ENCODE results near the gene VARS2.

VARS2 gene

DNA sequence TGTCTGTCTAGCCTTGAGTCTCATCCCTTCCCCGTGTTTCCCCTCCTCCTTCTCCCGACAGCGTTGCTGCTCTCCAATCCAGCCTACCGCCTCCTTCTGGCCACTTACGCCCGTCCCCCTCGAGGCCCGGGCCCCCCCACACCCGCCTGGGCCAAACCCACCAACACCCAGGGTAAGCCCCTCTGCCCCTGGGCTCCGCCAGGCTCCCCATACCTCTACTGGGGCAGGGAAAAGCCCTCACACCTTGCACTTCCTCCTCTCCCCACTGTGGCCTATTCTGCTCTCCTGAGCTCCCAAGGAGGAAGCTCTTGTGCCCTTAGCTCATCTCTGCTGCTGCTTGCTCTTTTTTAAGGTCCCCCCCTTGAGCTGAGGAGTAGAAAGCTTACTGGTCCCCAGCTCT is 18.7 kb upstream of the VARS2 start:
- Histone ChIP-seq H3K9me3 (ENCODE audit: control insufficient read depth, low read length) (no peaks in the 10 kb centered on the region), H3K4me2 (ENCODE audit: low read length) (no peak overlapping the region), H3K9ac (no peak overlapping the region), H3K36me3 (ENCODE audit: control insufficient read depth, insufficient read depth, low read length) (no peaks in the 10 kb centered on the region), H3K4me3 (ENCODE audit: low read depth, low read length) (no peak overlapping the region), H3K79me2 (peaks cover 6% of the 10 kb centered on the region), H3K4me1 (peaks cover 1% of the 10 kb centered on the region), H3K27me3 (ENCODE audit: control insufficient read depth, insufficient read depth, low read length) (no peaks in the 10 kb centered on the region), H3K27ac (no peak overlapping the region), H2AFZ (no peak overlapping the region)
- TF ChIP-seq, protein P1, sequence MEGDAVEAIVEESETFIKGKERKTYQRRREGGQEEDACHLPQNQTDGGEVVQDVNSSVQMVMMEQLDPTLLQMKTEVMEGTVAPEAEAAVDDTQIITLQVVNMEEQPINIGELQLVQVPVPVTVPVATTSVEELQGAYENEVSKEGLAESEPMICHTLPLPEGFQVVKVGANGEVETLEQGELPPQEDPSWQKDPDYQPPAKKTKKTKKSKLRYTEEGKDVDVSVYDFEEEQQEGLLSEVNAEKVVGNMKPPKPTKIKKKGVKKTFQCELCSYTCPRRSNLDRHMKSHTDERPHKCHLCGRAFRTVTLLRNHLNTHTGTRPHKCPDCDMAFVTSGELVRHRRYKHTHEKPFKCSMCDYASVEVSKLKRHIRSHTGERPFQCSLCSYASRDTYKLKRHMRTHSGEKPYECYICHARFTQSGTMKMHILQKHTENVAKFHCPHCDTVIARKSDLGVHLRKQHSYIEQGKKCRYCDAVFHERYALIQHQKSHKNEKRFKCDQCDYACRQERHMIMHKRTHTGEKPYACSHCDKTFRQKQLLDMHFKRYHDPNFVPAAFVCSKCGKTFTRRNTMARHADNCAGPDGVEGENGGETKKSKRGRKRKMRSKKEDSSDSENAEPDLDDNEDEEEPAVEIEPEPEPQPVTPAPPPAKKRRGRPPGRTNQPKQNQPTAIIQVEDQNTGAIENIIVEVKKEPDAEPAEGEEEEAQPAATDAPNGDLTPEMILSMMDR (IDR thresholded peaks at IDR 0.05) = no peak

DNA sequence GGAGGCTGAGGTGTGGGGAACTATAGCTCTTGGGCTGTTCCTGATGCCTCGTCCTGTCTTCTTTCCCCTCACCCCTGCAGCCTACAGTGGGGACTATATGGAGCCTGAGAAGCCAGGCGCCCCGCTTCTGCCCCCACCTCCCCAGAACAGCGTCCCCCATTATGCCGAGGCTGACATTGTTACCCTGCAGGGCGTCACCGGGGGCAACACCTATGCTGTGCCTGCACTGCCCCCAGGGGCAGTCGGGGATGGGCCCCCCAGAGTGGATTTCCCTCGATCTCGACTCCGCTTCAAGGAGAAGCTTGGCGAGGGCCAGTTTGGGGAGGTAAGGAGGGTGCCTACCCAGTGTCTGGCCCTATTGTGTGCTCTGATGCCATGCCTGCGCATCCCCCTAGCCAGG is 17.5 kb upstream of the VARS2 start:
- Histone ChIP-seq H3K27me3 (ENCODE audit: control insufficient read depth, insufficient read depth, low read length) (no peaks in the 10 kb centered on the region), H3K9me3 (ENCODE audit: control insufficient read depth, low read length) (no peaks in the 10 kb centered on the region), H3K4me2 (ENCODE audit: low read length) (no peak overlapping the region), H3K36me3 (ENCODE audit: control insufficient read depth, insufficient read depth, low read length) (no peaks in the 10 kb centered on the region), H2AFZ (no peak overlapping the region), H3K79me2 (peaks cover 2% of the 10 kb centered on the region), H3K4me3 (ENCODE audit: low read depth, low read length) (no peak overlapping the region), H3K9ac (no peak overlapping the region), H3K27ac (no peak overlapping the region), H3K4me1 (no peaks in the 10 kb centered on the region)
- TF ChIP-seq, protein P1 (IDR thresholded peaks at IDR 0.05) = no peak

DNA sequence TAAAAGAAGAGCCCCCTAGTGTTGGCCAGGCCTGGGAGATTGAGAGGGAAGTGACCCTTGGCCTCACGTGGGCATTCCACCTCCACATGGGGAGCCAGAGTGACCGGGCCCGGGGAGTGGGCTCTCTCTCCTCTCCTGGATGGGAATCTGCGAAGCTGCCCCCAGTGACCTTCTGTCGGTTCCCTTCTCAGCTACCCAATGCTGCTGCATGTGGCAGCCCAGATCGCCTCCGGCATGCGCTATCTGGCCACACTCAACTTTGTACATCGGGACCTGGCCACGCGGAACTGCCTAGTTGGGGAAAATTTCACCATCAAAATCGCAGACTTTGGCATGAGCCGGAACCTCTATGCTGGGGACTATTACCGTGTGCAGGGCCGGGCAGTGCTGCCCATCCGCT is 16.2 kb upstream of the VARS2 start:
- Histone ChIP-seq H3K9ac (no peak overlapping the region), H3K9me3 (ENCODE audit: control insufficient read depth, low read length) (no peaks in the 10 kb centered on the region), H3K4me1 (no peaks in the 10 kb centered on the region), H3K4me3 (ENCODE audit: low read depth, low read length) (no peak overlapping the region), H3K4me2 (ENCODE audit: low read length) (no peak overlapping the region), H3K36me3 (ENCODE audit: control insufficient read depth, insufficient read depth, low read length) (no peaks in the 10 kb centered on the region), H3K27ac (no peak overlapping the region), H2AFZ (no peak overlapping the region), H3K27me3 (ENCODE audit: control insufficient read depth, insufficient read depth, low read length) (no peaks in the 10 kb centered on the region), H3K79me2 (no peaks in the 10 kb centered on the region)
- TF ChIP-seq, protein P1 (IDR thresholded peaks at IDR 0.05) = no peak

DNA sequence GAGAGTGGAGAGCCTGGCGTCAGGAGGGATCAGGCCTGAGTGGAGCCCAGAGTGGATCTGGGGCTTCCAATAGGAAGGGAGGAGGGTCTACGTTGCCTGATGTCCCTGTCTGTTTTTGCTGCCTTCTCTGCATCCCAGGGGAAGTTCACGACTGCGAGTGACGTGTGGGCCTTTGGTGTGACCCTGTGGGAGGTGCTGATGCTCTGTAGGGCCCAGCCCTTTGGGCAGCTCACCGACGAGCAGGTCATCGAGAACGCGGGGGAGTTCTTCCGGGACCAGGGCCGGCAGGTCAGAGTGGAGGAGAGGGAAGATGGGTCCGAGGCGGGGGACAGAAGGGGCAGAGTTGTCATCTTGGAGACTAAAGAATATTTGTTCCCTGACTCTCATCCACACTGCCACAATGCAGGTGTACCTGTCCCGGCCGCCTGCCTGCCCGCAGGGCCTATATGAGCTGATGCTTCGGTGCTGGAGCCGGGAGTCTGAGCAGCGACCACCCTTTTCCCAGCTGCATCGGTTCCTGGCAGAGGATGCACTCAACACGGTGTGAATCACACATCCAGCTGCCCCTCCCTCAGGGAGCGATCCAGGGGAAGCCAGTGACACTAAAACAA is 15.2 kb upstream of the VARS2 start:
- no peak overlapping the region for H3K27ac ChIP-seq
- no peak overlapping the region for H3K4me2 ChIP-seq (ENCODE audit: low read length)
- H2AFZ ChIP-seq = no peak overlapping the region
- no peaks in the 10 kb centered on the region for H3K4me1 ChIP-seq
- no peaks in the 10 kb centered on the region for H3K27me3 ChIP-seq (ENCODE audit: control insufficient read depth, insufficient read depth, low read length)
- no peaks in the 10 kb centered on the region for H3K9me3 ChIP-seq (ENCODE audit: control insufficient read depth, low read length)
- no peak overlapping the region for H3K4me3 ChIP-seq (ENCODE audit: low read depth, low read length)
- H3K79me2 ChIP-seq = no peaks in the 10 kb centered on the region
- H3K9ac ChIP-seq = no peak overlapping the region
- H3K36me3 ChIP-seq (ENCODE audit: control insufficient read depth, insufficient read depth, low read length) = no peaks in the 10 kb centered on the region
- TF ChIP-seq, protein P1 (IDR thresholded peaks at IDR 0.05) = no peak

DNA sequence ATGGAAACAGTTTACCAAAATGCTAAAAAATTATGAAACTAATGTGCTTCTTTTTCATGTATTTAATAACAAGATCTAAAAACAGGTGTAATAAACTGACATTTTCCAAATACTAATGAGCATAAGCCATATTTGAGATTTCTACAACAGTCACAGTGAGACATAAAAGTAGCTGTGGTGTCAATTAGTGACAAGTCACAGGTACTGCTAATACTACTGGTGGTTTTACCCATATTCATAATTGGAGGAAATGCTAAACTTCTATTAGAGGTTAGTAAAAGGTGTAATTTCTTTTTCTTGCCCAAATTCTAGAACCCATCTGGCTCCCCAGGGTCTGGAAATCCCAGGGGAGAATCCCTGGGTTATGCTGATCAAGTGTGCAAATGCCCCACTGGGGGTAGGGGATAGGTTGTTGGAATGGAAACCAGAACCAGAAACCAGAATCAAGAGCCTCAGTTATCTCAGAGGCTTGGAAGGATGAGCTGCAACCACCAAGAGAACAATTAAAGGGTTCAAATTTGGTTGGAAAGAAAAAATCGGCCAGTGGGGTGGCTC is 13.1 kb upstream of the VARS2 start:
- Histone ChIP-seq H3K79me2 (no peaks in the 10 kb centered on the region), H3K27me3 (ENCODE audit: control insufficient read depth, insufficient read depth, low read length) (no peaks in the 10 kb centered on the region), H3K4me3 (ENCODE audit: low read depth, low read length) (no peak overlapping the region), H3K36me3 (ENCODE audit: control insufficient read depth, insufficient read depth, low read length) (no peaks in the 10 kb centered on the region), H3K9me3 (ENCODE audit: control insufficient read depth, low read length) (no peaks in the 10 kb centered on the region), H2AFZ (no peak overlapping the region), H3K9ac (no peak overlapping the region), H3K4me2 (ENCODE audit: low read length) (no peak overlapping the region), H3K4me1 (no peaks in the 10 kb centered on the region), H3K27ac (no peak overlapping the region)
- TF ChIP-seq, protein P1 (IDR thresholded peaks at IDR 0.05) = no peak

All from parathyroid adenoma (tissue), 2 donors.